GM06990 (cell line): ENCODE data around the gene MTCH2.
"Not testable (repeated sequence)": the region's sequence is repeated elsewhere in the genome, so short reads cannot be mapped to it uniquely, and the experiment has no call there.

Source experiments
- DNase-seq: peaks from one replicate; pipeline ENCODE4 v3.0.0-alpha.2; 2011; ENCODE audit not compliant: insufficient read length; ENCODE audit errors: extremely low read depth
- H3K27me3 ChIP-seq: replicated peaks from 2 replicates; pipeline ENCODE4 v1.6.0; 2011; ENCODE audit warnings: low read length; ENCODE audit not compliant: control insufficient read depth, insufficient read depth
- H3K36me3 ChIP-seq: 2 replicates; pipeline ENCODE4 v1.5.1; 2011; ENCODE audit warnings: low read length; ENCODE audit not compliant: control insufficient read depth, insufficient read depth
- H3K4me3 ChIP-seq: replicated peaks from 2 replicates; pipeline ENCODE4 v1.5.1; 2011; ENCODE audit warnings: low read depth, mild to moderate bottlenecking, control low read depth, low read length
- TF ChIP-seq, protein P1 (sequence below): IDR thresholded peaks from 2 replicates; pipeline ENCODE4 v1.5.1; 2011; ENCODE audit warnings: low read length, control low read depth, mild to moderate bottlenecking, inconsistent platforms; ENCODE audit not compliant: insufficient read depth, poor library complexity, severe bottlenecking

MTCH2 gene

DNA sequence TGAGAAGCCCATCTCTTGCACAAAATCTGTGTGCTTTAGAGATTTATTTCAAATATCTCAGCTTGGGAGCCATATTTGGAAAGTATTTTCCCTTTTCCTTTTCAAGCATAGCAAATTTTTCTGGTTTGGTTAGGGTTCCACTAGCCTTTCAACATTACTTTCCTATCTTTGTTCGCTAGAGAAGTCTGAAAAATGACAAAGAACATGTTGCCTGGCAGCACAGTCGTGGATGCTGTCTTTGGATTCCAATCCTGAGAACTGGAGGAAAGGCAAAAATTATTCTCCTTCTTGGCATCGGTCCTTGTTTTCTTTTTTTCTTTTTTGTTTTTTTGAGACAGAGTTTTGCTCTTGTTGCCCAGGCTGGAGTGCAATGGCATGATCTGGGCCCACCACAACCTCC, 6.9 kb upstream of the MTCH2 start:
- no peak for DNase-seq
- Histone ChIP-seq H3K4me3 (no peak overlapping the region), H3K27me3 (no peaks in the 10 kb centered on the region), H3K36me3 (no peaks in the 10 kb centered on the region)
- TF ChIP-seq, protein P1, sequence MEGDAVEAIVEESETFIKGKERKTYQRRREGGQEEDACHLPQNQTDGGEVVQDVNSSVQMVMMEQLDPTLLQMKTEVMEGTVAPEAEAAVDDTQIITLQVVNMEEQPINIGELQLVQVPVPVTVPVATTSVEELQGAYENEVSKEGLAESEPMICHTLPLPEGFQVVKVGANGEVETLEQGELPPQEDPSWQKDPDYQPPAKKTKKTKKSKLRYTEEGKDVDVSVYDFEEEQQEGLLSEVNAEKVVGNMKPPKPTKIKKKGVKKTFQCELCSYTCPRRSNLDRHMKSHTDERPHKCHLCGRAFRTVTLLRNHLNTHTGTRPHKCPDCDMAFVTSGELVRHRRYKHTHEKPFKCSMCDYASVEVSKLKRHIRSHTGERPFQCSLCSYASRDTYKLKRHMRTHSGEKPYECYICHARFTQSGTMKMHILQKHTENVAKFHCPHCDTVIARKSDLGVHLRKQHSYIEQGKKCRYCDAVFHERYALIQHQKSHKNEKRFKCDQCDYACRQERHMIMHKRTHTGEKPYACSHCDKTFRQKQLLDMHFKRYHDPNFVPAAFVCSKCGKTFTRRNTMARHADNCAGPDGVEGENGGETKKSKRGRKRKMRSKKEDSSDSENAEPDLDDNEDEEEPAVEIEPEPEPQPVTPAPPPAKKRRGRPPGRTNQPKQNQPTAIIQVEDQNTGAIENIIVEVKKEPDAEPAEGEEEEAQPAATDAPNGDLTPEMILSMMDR: no peak

DNA sequence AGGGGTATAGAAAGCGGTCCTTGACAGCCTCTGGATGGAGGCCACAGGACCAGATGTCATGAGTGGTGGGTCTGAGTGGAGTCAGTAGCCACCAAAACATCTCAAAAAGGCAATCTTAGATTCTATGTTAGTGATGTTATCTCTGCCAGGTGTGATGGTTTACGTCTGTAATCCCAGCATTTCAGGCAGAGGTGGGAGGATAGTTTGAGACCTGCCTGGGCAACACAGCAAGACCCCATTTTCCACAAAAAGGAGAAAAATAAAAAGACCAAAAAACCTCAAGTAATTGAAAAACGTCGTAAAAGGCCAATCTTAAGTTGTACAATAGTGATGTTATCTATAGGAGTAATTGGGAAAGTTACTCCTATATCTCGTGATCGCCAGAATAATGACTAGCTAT, 3.7 kb upstream of the MTCH2 start:
- no peak for DNase-seq
- TF ChIP-seq, protein P1: no peak
- Histone ChIP-seq H3K4me3 (no peak overlapping the region), H3K36me3 (no peaks in the 10 kb centered on the region), H3K27me3 (no peaks in the 10 kb centered on the region)

DNA sequence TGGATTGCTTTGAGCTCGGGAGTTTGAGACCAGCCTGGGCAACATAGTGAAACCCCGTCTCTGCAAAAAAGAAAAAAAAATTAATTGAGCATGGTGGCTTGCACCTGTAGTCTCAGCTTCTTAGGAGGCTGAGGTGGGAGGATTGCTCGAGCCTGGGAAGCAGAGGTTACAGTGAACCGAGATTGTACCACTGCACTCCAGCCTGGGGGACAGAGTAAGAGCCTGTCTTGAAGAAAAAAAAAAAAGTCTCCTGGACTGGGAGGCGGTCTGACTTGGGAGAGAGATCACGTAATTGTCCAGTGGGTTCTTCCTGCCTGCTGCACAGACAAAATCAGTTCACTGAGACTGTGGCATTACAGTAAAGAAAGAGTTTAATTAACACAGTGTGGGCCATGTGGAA, 3.1 kb upstream of the MTCH2 start:
- H3K4me3 ChIP-seq: no peak overlapping the region
- DNase-seq: no peak
- TF ChIP-seq, protein P1: no peak

DNA sequence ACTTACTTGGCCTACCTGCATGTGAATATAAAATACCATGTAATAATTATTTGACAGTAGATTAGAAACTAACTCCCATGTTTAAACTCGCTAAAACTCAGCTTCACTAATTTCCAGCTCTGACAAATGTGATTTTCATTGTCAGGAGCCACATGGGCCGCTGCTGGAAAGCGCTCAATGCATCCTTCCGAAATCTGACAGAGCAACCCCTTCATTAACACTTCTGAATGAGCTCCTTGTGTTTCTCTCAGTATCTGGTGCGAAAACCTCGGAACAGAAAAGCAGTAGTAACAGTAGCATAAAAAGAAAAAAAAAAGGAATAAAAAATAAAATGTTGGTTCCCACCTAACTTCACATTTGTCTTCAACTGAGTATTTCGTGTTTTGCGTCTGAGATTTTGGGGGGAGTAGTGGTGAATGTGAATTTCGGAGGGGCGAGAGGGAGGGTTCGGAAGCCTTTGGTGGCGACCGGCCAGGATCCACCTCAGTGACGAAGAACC, 710 bp downstream of the MTCH2 start:
- no peak for DNase-seq
- peak overlapping the region; percentile 72 for H3K4me3 ChIP-seq
- TF ChIP-seq, protein P1: peak; percentile 0

More for the DNA sequence above, 3.1 kb upstream of the MTCH2 start:
- H3K36me3 ChIP-seq: no peaks in the 10 kb centered on the region
- no peaks in the 10 kb centered on the region for H3K27me3 ChIP-seq

DNA sequence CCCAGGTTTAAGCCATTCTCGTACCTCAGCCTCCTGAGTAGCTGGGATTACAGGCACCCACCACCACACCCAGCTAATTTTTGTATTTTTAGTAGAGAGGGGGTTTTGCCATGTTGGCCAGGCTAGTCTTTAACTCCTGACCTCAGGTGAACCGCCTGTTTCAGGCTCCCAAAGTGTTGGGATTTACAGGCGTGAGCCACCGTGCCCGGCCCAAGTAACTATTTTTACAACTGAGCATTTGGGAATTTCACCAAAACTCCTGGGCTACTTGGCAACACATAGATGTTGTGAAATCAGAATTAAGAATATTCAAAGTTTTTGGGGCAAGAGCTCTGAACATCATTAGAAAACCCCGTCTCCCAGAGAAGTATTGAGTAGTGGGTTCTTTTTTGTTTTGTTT, 1.9 kb downstream of the MTCH2 start:
- DNase-seq, H3K36me3 ChIP-seq, H3K4me3 ChIP-seq, H3K27me3 ChIP-seq: not testable (repeated sequence)

More for the DNA sequence above, 710 bp downstream of the MTCH2 start:
- peaks cover 2% of the 10 kb centered on the region for H3K36me3 ChIP-seq
- no peaks in the 10 kb centered on the region for H3K27me3 ChIP-seq

DNA sequence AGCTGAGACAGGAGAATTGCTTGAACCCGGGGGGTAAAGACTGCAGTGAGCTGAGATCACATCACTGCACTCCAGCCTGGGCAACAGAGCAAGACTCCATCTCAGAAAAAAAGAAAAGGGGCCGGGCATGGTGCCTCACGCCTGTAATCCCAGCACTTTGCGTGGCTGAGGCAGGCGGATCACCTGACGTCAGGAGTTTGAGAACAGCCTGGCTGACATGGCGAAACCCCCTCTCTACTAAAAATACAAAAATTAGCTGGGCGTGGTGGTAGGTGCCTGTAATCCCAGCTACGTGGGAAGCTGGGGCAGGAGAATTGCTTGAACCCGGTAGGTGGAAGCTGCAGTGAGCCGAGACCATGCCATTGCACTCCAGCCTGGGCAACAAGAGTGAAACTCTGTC, 6.0 kb downstream of the MTCH2 start:
- DNase-seq, H3K27me3 ChIP-seq, H3K4me3 ChIP-seq: not testable (repeated sequence)
- H3K36me3 ChIP-seq: peaks cover 17% of the 10 kb centered on the region

DNA sequence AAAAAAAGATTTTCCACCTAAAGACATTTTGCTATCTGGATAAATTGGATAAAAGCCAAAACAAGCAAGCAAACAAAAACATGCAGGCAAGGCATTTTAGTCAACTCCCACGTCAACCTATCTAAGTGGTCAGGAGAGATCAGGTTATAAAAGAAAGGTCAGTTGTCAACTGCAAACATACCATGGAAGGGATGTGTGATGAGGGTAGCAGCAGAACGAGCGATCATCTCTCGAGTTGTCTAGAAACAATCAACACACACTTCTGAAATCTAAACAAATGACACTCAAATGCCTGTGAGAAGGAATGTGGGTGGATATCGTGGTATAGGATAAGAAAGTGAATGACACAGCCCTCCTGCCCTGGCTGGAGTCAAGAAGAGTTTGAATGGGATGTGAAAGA, 10.9 kb downstream of the MTCH2 start:
- Histone ChIP-seq H3K27me3 (no peaks in the 10 kb centered on the region), H3K36me3 (peaks cover 15% of the 10 kb centered on the region), H3K4me3 (no peak overlapping the region)
- no peak for DNase-seq
- TF ChIP-seq, protein P1: no peak
